HEK293 (cell line): ENCODE results near the gene DIRAS1.
A peak's percentile ranks its signal among the peaks of the same experiment; 100 is the strongest.

Experiments
- CTCF ChIA-PET: fragments of 350-600 bp; formaldehyde crosslinking; extraction: SDS; loops from one replicate; lab custom pipeline; 2021; ENCODE audit warnings: antibody characterized with exemption; lab: Yijun Ruan, JAX
- POLR2A ChIA-PET: fragments of 300-600 bp; formaldehyde crosslinking; extraction: SDS; loops from one replicate; lab custom pipeline; 2020; ENCODE audit warnings: antibody characterized with exemption, inconsistent platforms; lab: Yijun Ruan, JAX
- H3K27ac ChIP-seq: fragments of 200-500 bp; sonication (Bioruptor generic); 2 replicates; pipeline ENCODE4 v1.5.1; 2014; ENCODE audit warnings: low read depth, low read length, control low read depth, inconsistent platforms; ENCODE audit errors: extremely low read depth
- H3K36me3 ChIP-seq, 2 experiments: fragments of 200-500 bp in 1 of 2; sonication (Bioruptor generic) in 1 of 2; 1 replicate in 1 of 2; 2 replicates in 1 of 2; pipeline ENCODE4 v1.5.1; 2014 to 2017; ENCODE audit warnings: inconsistent platforms in 2 of 2, low read length in 2 of 2; ENCODE audit not compliant: control insufficient read depth in 2 of 2, insufficient read depth in 1 of 2
- H3K4me1 ChIP-seq: fragments of 200-500 bp; sonication (Bioruptor generic); 2 replicates; pipeline ENCODE4 v1.5.1; 2014; ENCODE audit warnings: mild to moderate bottlenecking, low read length, inconsistent platforms; ENCODE audit not compliant: control insufficient read depth, insufficient read depth
- H3K4me3 ChIP-seq: 2 replicates; pipeline ENCODE4 v1.5.1; 2011; ENCODE audit warnings: low read depth, mild to moderate bottlenecking, control low read depth, low read length, moderate library complexity
- H3K9me3 ChIP-seq: fragments of 200-500 bp; sonication (Bioruptor generic); 2 replicates; pipeline ENCODE4 v1.5.1; 2014; ENCODE audit warnings: low read depth, low read length, inconsistent platforms; ENCODE audit not compliant: control insufficient read depth, insufficient read depth
- CTCF ChIP-seq: fragments of 450-650 bp; formaldehyde crosslinking; IDR thresholded peaks from 2 replicates; pipeline ENCODE4 v1.5.1; 2016; ENCODE audit warnings: missing biosample characterization, missing genetic modification characterization
- EGR2 ChIP-seq: fragments of 450-650 bp; formaldehyde crosslinking; IDR thresholded peaks from 2 replicates; pipeline ENCODE4 v1.5.1; 2016; ENCODE audit warnings: low read depth, missing biosample characterization, missing genetic modification characterization
- KLF1 ChIP-seq: fragments of 450-650 bp; formaldehyde crosslinking; IDR thresholded peaks from 2 replicates; pipeline ENCODE4 v1.5.1; 2016; ENCODE audit warnings: missing biosample characterization, missing genetic modification characterization
- KLF8 ChIP-seq: fragments of 450-650 bp; formaldehyde crosslinking; IDR thresholded peaks from 2 replicates; pipeline ENCODE4 v1.5.1; 2016; ENCODE audit warnings: missing biosample characterization, missing genetic modification characterization
- MZF1 ChIP-seq: fragments of 450-650 bp; formaldehyde crosslinking; IDR thresholded peaks from 2 replicates; pipeline ENCODE4 v1.5.1; 2017; ENCODE audit warnings: missing biosample characterization, missing genetic modification characterization, borderline replicate concordance
- PRDM4 ChIP-seq: fragments of 450-650 bp; formaldehyde crosslinking; IDR thresholded peaks from 2 replicates; pipeline ENCODE4 v1.5.1; 2017; ENCODE audit warnings: missing biosample characterization, missing genetic modification characterization
- WT1 ChIP-seq: fragments of 450-650 bp; formaldehyde crosslinking; IDR thresholded peaks from 2 replicates; pipeline ENCODE4 v1.5.1; 2016; ENCODE audit warnings: missing biosample characterization, missing genetic modification characterization
- ZBTB21 ChIP-seq: fragments of 450-650 bp; formaldehyde crosslinking; IDR thresholded peaks from 2 replicates; pipeline ENCODE4 v1.5.1; 2017; ENCODE audit warnings: missing biosample characterization, missing genetic modification characterization
- ZFP37 ChIP-seq: fragments of 450-650 bp; formaldehyde crosslinking; IDR thresholded peaks from 2 replicates; pipeline ENCODE4 v1.5.1; 2016; ENCODE audit warnings: missing biosample characterization, missing genetic modification characterization
- ZNF155 ChIP-seq: fragments of 450-650 bp; formaldehyde crosslinking; IDR thresholded peaks from 2 replicates; pipeline ENCODE4 v1.5.1; 2016; ENCODE audit warnings: missing biosample characterization, missing genetic modification characterization
- ZNF18 ChIP-seq: fragments of 450-650 bp; formaldehyde crosslinking; IDR thresholded peaks from 2 replicates; pipeline ENCODE4 v1.5.1; 2016; ENCODE audit warnings: missing biosample characterization, missing genetic modification characterization
- ZNF184 ChIP-seq: fragments of 450-650 bp; IDR thresholded peaks from 2 replicates; pipeline ENCODE4 v1.5.1; 2018; ENCODE audit warnings: missing biosample characterization, mild to moderate bottlenecking, missing genetic modification characterization
- ZNF2 ChIP-seq: fragments of 450-650 bp; formaldehyde crosslinking; IDR thresholded peaks from 2 replicates; pipeline ENCODE4 v1.5.1; 2016; ENCODE audit warnings: missing biosample characterization, missing genetic modification characterization
- ZNF23 ChIP-seq: fragments of 450-650 bp; formaldehyde crosslinking; IDR thresholded peaks from 2 replicates; pipeline ENCODE4 v1.5.1; 2016; ENCODE audit warnings: missing biosample characterization, missing genetic modification characterization, borderline replicate concordance
- ZNF292 ChIP-seq: fragments of 450-650 bp; formaldehyde crosslinking; IDR thresholded peaks from 2 replicates; pipeline ENCODE4 v1.5.1; 2016; ENCODE audit warnings: low read depth, missing biosample characterization, missing genetic modification characterization, borderline replicate concordance
- ZNF350 ChIP-seq: fragments of 450-650 bp; formaldehyde crosslinking; IDR thresholded peaks from 2 replicates; pipeline ENCODE4 v1.5.0; 2017; ENCODE audit warnings: missing biosample characterization, mild to moderate bottlenecking, missing genetic modification characterization
- ZNF391 ChIP-seq: fragments of 450-650 bp; formaldehyde crosslinking; IDR thresholded peaks from 2 replicates; pipeline ENCODE4 v1.5.1; 2016; ENCODE audit warnings: low read depth, missing biosample characterization, missing genetic modification characterization, borderline replicate concordance
- ZNF514 ChIP-seq: fragments of 450-650 bp; formaldehyde crosslinking; IDR thresholded peaks from 2 replicates; pipeline ENCODE4 v1.5.1; 2016; ENCODE audit warnings: missing biosample characterization, missing genetic modification characterization
- ZNF624 ChIP-seq: fragments of 450-650 bp; formaldehyde crosslinking; IDR thresholded peaks from 2 replicates; pipeline ENCODE4 v1.5.1; 2017; ENCODE audit warnings: missing biosample characterization, missing genetic modification characterization
- ZNF629 ChIP-seq: fragments of 450-650 bp; formaldehyde crosslinking; IDR thresholded peaks from 2 replicates; pipeline ENCODE4 v1.5.1; 2017; ENCODE audit warnings: missing biosample characterization, missing genetic modification characterization
- ZNF645 ChIP-seq: fragments of 450-650 bp; formaldehyde crosslinking; IDR thresholded peaks from 2 replicates; pipeline ENCODE4; 2016; ENCODE audit warnings: missing biosample characterization, missing genetic modification characterization
- ZNF658 ChIP-seq: fragments of 450-650 bp; formaldehyde crosslinking; IDR thresholded peaks from 2 replicates; pipeline ENCODE4; 2016; ENCODE audit warnings: missing biosample characterization, missing genetic modification characterization
- ZNF670 ChIP-seq: fragments of 450-650 bp; formaldehyde crosslinking; IDR thresholded peaks from 2 replicates; pipeline ENCODE4 v1.5.1; 2016; ENCODE audit warnings: missing biosample characterization, missing genetic modification characterization, low read depth
- ZNF692 ChIP-seq: fragments of 450-650 bp; formaldehyde crosslinking; IDR thresholded peaks from 2 replicates; pipeline ENCODE4 v1.5.1; 2016; ENCODE audit warnings: missing biosample characterization, missing genetic modification characterization
- ZNF791 ChIP-seq: fragments of 450-650 bp; formaldehyde crosslinking; IDR thresholded peaks from 2 replicates; pipeline ENCODE4 v1.5.1; 2016; ENCODE audit warnings: missing biosample characterization, missing genetic modification characterization
- ZSCAN30 ChIP-seq: fragments of 450-650 bp; IDR thresholded peaks from 2 replicates; pipeline ENCODE4 v1.5.1; 2018; ENCODE audit warnings: missing biosample characterization, mild to moderate bottlenecking, missing genetic modification characterization, moderate library complexity

The DIRAS1 gene

GRCh38 chr19:2743099-2743498 is 21.9 kb upstream of the DIRAS1 start (continued):
- TF ChIP-seq CTCF (no peak), ZNF791 (tag by site-specific recombination) (no peak), ZNF670 (tag by site-specific recombination) (no peak)

- ChIA-PET CTCF (no interaction called here), POLR2A (interaction anchor here (0.7 to 1.2 kb wide), 3 partner anchors 11 to 443 kb away, joined by 3 to 4 read pairs (median 3); no protein-coding TSS in a partner anchor)
- no peaks in the 10 kb centered on the region for H3K4me1 ChIP-seq
- no peak overlapping the region for H3K4me3 ChIP-seq
- no peak overlapping the region for H3K27ac ChIP-seq
- no peak for TF ChIP-seq ZNF624
- TF ChIP-seq ZNF155: no peak
- TF ChIP-seq ZNF2 (tag by site-specific recombination): no peak
- no peak for TF ChIP-seq ZNF391 (tag by site-specific recombination)
- TF ChIP-seq EGR2: no peak
- TF ChIP-seq ZNF670 (tag by site-specific recombination): no peak
- no peak for TF ChIP-seq ZNF350
- no peak for TF ChIP-seq ZNF645 (tag by site-specific recombination)
- TF ChIP-seq ZNF292 (tag by site-specific recombination): no peak
- TF ChIP-seq KLF1: no peak
- TF ChIP-seq ZBTB21 (tag by site-specific recombination): no peak
- TF ChIP-seq ZNF658 (tag by site-specific recombination): no peak
- no peak for TF ChIP-seq ZNF514 (tag by site-specific recombination)
- TF ChIP-seq ZSCAN30 (tag by site-specific recombination): no peak
- H3K9me3 ChIP-seq: no peaks in the 10 kb centered on the region
- peaks cover 0 to 22% of the 10 kb centered on the region in 2 experiments; a peak in 2 of 3 replicates for H3K36me3 ChIP-seq
Measured at GRCh38 chr19:2740314-2740656, 19.1 kb upstream of the DIRAS1 start.

GRCh38 chr19:2739602-2740313 is 18.6 kb upstream of the DIRAS1 start, which contains the start of gene SLC39A3:
TSS of gene SLC39A3 (minus strand) at chr19:2740017. CDS start at chr19:2737257, 2,760 bp downstream.
- ChIA-PET POLR2A (interaction anchor here (0.7 to 1.2 kb wide), 4 partner anchors 11 to 442 kb away, joined by 3 to 6 read pairs (median 4); partner anchors contain the start of gene GADD45B), CTCF (interaction anchor here (1.0 to 1.1 kb wide), 2 partner anchors 10 to 126 kb away, joined by 3 to 6 read pairs; no protein-coding TSS in a partner anchor)
- peak within 1 kb of the TSS; percentile 46; the same call in 1 of the 2 replicates for H3K27ac ChIP-seq
- TF ChIP-seq PRDM4 (tag by site-specific recombination) (0 out of 2 replicates have a peak, but pooled peaks have one; percentile 31), ZFP37 (tag by site-specific recombination) (peak; percentile 90; the same call in 1 of the 2 replicates), MZF1 (no peak), ZNF23 (tag by site-specific recombination) (no peak), ZNF18 (tag by site-specific recombination) (no peak), ZNF692 (tag by site-specific recombination) (peak; percentile 87), ZNF629 (peak; percentile 87), WT1 (tag by site-specific recombination) (no peak), ZNF184 (tag by site-specific recombination) (peak; percentile 90), KLF8 (tag by site-specific recombination) (peak; percentile 96)

More at GRCh38 chr19:2739602-2740313, 18.6 kb upstream of the DIRAS1 start, which contains the start of gene SLC39A3:
- no peaks in the 10 kb centered on the region for H3K9me3 ChIP-seq
- H3K4me1 ChIP-seq: no peaks in the 10 kb centered on the region
- peak within 1 kb of the TSS; percentile 89 for H3K4me3 ChIP-seq
- H3K36me3 ChIP-seq: peaks cover 0 to 28% of the 10 kb centered on the region in 2 experiments; a peak in 2 of 3 replicates
